Type B pancreatic cell (in vitro differentiated cells): Measurements from ENCODE around the gene PER3. TPM values are rescaled to one million over a fixed set of nuclear protein-coding genes. Genes with fewer than 3 reads are reported as not detected.
A peak's percentile ranks its signal among the peaks of the same experiment; 100 is the strongest.
"Not testable (repeated sequence)": the region's sequence is repeated elsewhere in the genome, so short reads cannot be mapped to it uniquely, and the experiment has no call there.

Source experiments
- DNase-seq: peaks from one replicate; pipeline ENCODE4 v3.0.0; 2021; ENCODE audit warnings: mixed read lengths; ENCODE audit not compliant: unreplicated experiment; ENCODE audit errors: extremely low spot score
- H3K27ac Mint-ChIP-seq: 2 replicates; pipeline ENCODE4 v1.8.0; 2021; ENCODE audit warnings: mild to moderate bottlenecking, mixed read lengths
- H3K27me3 Mint-ChIP-seq: 2 replicates; pipeline ENCODE4 v1.8.0; 2021; ENCODE audit warnings: mixed read lengths
- H3K36me3 Mint-ChIP-seq: 2 replicates; pipeline ENCODE4 v1.8.0; 2021; ENCODE audit warnings: mixed read lengths
- H3K4me1 Mint-ChIP-seq: one replicate; pipeline ENCODE4 v1.8.0; 2021; ENCODE audit warnings: mixed read lengths; ENCODE audit not compliant: unreplicated experiment
- H3K4me3 Mint-ChIP-seq: 2 replicates; pipeline ENCODE4 v1.8.0; 2021; ENCODE audit warnings: mild to moderate bottlenecking, mixed read lengths
- H3K9me3 Mint-ChIP-seq: 2 replicates; pipeline ENCODE4 v1.8.0; 2021; ENCODE audit warnings: mixed read lengths
- CTCF ChIP-seq: fragments of 200-600 bp; sonication (generic); conservative IDR thresholded peaks from 2 replicates; pipeline ENCODE4 v1.5.0; 2021; ENCODE audit warnings: antibody characterized with exemption, mild to moderate bottlenecking
- total RNA-seq: library from RNA; stranded (reverse); gene quantifications from 2 replicates; pipeline ENCODE4 v1.2.1, GENCODE V29; 2021; ENCODE audit warnings: low replicate concordance

The PER3 gene
- total RNA-seq, 1 donor from 2014 or later: 7.1 TPM

GRCh38 chr1:7784492-7785071, 491 bp downstream of the PER3 start:
- H3K4me1 Mint-ChIP-seq: no peaks in the 10 kb centered on the region
- no peak for DNase-seq
- H3K27ac Mint-ChIP-seq: no peak overlapping the region
- no peaks in the 10 kb centered on the region for H3K27me3 Mint-ChIP-seq
- peaks cover 16% of the 10 kb centered on the region for H3K36me3 Mint-ChIP-seq
- H3K9me3 Mint-ChIP-seq: no peaks in the 10 kb centered on the region
- no peak for TF ChIP-seq CTCF
- H3K4me3 Mint-ChIP-seq: peak overlapping the region; percentile 59

GRCh38 chr1:7785108-7785507, 1.0 kb downstream of the PER3 start:
- H3K9me3 Mint-ChIP-seq: peaks cover 2% of the 10 kb centered on the region
- no peaks in the 10 kb centered on the region for H3K27me3 Mint-ChIP-seq
- peak overlapping the region; percentile 44 for H3K4me3 Mint-ChIP-seq
- H3K36me3 Mint-ChIP-seq: peaks cover 20% of the 10 kb centered on the region
- TF ChIP-seq CTCF: no peak
- no peak for DNase-seq
- no peaks in the 10 kb centered on the region for H3K4me1 Mint-ChIP-seq
- H3K27ac Mint-ChIP-seq: peak overlapping the region; percentile 0

GRCh38 chr1:7786795-7787194, 2.7 kb downstream of the PER3 start:
- no peak overlapping the region for H3K4me3 Mint-ChIP-seq
- no peaks in the 10 kb centered on the region for H3K4me1 Mint-ChIP-seq
- H3K27ac Mint-ChIP-seq: no peak overlapping the region
- TF ChIP-seq CTCF: no peak
- peaks cover 34% of the 10 kb centered on the region for H3K36me3 Mint-ChIP-seq
- no peak for DNase-seq
- no peaks in the 10 kb centered on the region for H3K27me3 Mint-ChIP-seq
- peaks cover 11% of the 10 kb centered on the region for H3K9me3 Mint-ChIP-seq

- DNase-seq: no peak
- H3K27me3 Mint-ChIP-seq: no peaks in the 10 kb centered on the region
- H3K4me3 Mint-ChIP-seq: no peak overlapping the region
- H3K27ac Mint-ChIP-seq: no peak overlapping the region
- no peaks in the 10 kb centered on the region for H3K4me1 Mint-ChIP-seq
- no peak for TF ChIP-seq CTCF
- H3K36me3 Mint-ChIP-seq: peaks cover 41% of the 10 kb centered on the region
- H3K9me3 Mint-ChIP-seq: peaks cover 13% of the 10 kb centered on the region
These were observed 5.7 kb downstream of the PER3 start for GRCh38 chr1:7789828-7790227.

GRCh38 chr1:7791027-7791426, 6.9 kb downstream of the PER3 start:
- not testable (repeated sequence) for H3K27me3 Mint-ChIP-seq, DNase-seq, H3K4me1 Mint-ChIP-seq, H3K4me3 Mint-ChIP-seq, H3K27ac Mint-ChIP-seq
- Mint-ChIP-seq H3K36me3 (peaks cover 38% of the 10 kb centered on the region), H3K9me3 (peaks cover 13% of the 10 kb centered on the region)

- DNase-seq: no peak
- Mint-ChIP-seq H3K36me3 (peaks cover 30% of the 10 kb centered on the region), H3K27ac (no peak overlapping the region), H3K4me3 (no peak overlapping the region), H3K4me1 (no peaks in the 10 kb centered on the region), H3K9me3 (peaks cover 8% of the 10 kb centered on the region), H3K27me3 (no peaks in the 10 kb centered on the region)
- no peak for TF ChIP-seq CTCF
These were observed 11.3 kb downstream of the PER3 start for GRCh38 chr1:7795406-7795805.
